Suprapubic skin (tissue), 4 donors: ENCODE results near the gene POLR2J2.
"Not testable (repeated sequence)": the region's sequence is repeated elsewhere in the genome, so short reads cannot be mapped to it uniquely, and the experiment has no call there.

Source experiments
- CTCF ChIP-seq, 2 donors: fragments of 200-600 bp in 1 of 2; fragments of 450-650 bp in 1 of 2; sonication (generic) in 1 of 2; IDR thresholded peaks; one replicate each; pipeline ENCODE4 v1.5.1; 2016 to 2019; ENCODE audit warnings: antibody characterized with exemption in 2 of 2, mild to moderate bottlenecking in 1 of 2, moderate library complexity in 1 of 2
- EP300 ChIP-seq: sonication (generic); formaldehyde crosslinking; IDR thresholded peaks from one replicate; pipeline ENCODE4 v1.6.1; 2017; ENCODE audit warnings: antibody characterized with exemption
- POLR2A ChIP-seq, 2 donors: fragments of 450-650 bp; IDR thresholded peaks; one replicate each; pipeline ENCODE4 v1.6.1; 2017; ENCODE audit warnings: antibody characterized with exemption in 2 of 2, mild to moderate bottlenecking in 2 of 2, moderate library complexity in 2 of 2
- POLR2AphosphoS5 ChIP-seq, 3 donors: sonication (generic); formaldehyde crosslinking; IDR thresholded peaks; one replicate each; pipeline ENCODE4 v1.6.1; 2017; ENCODE audit warnings: antibody characterized with exemption in 3 of 3

GRCh38 chr7:102636956-102637355 lies 34.5 kb downstream of the POLR2J2 start:
- not testable (repeated sequence) for TF ChIP-seq CTCF (IDR thresholded peaks at IDR 0.05); EP300; POLR2AphosphoS5 (IDR thresholded peaks at IDR 0.05); POLR2A (IDR thresholded peaks at IDR 0.05)
